NCI-H345 treated with DMSO at 0.1 percent for 48 hours (cell line): ENCODE results near the gene WIF1.

Experiments
- DNase-seq: peaks from one replicate; lab custom pipeline; 2025; ENCODE audit not compliant: unreplicated experiment; lab: John Stamatoyannopoulos, UW

The WIF1 gene

DNA sequence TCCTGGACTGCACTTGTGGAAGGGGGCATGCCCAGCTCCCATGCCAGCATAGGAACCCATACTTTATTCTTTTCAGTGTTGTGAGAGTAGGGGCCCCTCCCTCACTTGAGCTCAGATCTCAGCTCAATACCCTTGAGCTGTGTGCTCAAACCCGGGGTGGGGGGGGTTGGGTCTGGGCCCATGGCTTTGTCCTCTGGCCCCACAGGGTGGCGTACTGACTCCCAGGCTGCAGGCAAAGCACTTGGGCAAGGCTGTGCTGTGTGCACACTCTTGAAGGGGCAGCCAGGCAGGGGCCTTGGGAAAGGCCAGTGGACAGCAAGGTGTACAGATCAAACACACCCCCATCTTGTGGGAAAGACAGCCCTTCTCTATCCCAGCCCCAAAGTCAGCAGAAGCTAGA is 81.8 kb downstream of the WIF1 start:
- DNase-seq = no peak

- DNase-seq = no peak
Observed at GRCh38 chr12:65025136-65025535, 96.0 kb downstream of the WIF1 start.

DNA sequence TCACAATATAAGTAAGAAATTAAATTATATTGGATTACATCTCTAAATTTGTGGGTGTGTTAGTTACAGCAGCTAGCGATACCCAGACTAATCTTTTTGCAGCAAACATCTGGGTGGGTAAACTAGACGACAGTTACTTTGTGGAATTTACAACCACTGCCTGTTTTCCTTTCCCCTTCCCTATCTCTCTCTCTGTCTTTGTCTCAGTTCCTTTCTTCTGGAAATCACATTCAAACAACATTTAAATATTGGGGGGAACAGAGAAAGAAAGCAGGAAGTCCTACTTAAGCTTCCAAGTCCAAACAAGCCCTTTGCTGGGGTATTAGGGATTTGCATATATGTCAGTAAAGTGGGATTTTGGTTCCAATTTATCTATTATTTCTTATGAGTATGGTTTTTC is 97.6 kb downstream of the WIF1 start:
- no peak for DNase-seq

GRCh38 chr12:65022960-65023359 is 98.1 kb downstream of the WIF1 start:
- no peak for DNase-seq

DNA sequence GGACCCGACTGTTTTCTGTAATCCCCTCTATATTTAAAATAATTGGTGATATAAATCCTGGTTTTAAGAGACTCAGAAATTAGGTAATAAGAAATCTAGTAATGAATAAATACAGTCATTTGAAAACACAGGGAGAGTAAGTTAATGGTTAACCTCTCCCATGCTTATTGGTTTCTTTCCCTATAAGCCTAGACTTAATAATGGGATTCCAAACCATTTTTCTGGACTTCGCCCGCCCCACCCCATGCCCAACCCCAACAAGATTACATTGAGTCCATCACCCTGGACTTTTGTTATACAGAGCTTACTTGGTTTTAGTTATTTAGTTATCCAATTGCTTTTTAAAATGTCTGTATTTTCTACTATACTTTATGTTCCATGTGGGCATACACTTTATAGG is 98.7 kb downstream of the WIF1 start:
- DNase-seq = no peak

GRCh38 chr12:65019696-65020234 is 101.3 kb downstream of the WIF1 start:
- DNase-seq = no peak

- DNase-seq = no peak
Observed at GRCh38 chr12:65016881-65017650, 104.0 kb downstream of the WIF1 start.

DNA sequence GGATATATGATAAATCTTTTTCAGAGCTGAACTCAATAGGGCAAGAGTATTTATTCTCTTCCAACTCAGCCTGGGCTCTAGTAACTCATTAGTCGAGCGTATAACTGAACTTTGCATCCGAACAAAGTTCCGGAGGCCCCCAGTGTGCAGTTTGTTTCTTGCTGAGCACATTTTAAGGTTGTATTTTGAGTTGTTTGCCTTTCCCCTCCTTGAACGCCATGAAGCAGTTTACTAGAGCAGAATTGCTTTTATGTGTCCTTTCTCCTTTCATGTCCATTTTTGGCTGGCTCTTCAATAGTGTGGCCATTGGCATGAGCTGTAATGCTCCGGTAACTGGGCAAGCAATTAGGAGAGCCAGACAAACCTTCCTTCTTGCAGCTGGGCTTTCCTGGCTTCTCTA is 105.3 kb downstream of the WIF1 start:
- DNase-seq = no peak

GRCh38 chr12:65014504-65015271 is 106.4 kb downstream of the WIF1 start:
- DNase-seq = no peak

DNA sequence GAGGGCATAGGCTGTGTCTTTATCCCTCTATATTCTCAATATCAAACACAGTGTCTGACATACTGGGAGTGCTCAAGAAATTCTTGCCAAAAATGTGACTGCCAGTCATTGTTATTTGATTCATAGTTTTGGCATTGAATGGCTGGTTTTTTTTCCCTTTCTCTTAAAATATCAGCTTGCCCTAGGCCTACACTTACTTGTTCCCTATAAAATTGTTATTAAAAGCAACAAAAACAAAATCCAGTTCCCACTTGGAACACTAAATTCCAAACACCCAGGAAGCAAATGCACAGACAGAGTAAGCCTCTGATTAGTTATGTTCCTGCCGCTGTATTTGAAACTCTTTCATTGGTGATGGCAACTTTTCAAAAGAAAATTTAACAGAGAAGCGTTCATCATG is 110.7 kb downstream of the WIF1 start:
- DNase-seq = no peak

GRCh38 chr12:65005716-65006115 is 115.4 kb downstream of the WIF1 start:
- no peak for DNase-seq

DNA sequence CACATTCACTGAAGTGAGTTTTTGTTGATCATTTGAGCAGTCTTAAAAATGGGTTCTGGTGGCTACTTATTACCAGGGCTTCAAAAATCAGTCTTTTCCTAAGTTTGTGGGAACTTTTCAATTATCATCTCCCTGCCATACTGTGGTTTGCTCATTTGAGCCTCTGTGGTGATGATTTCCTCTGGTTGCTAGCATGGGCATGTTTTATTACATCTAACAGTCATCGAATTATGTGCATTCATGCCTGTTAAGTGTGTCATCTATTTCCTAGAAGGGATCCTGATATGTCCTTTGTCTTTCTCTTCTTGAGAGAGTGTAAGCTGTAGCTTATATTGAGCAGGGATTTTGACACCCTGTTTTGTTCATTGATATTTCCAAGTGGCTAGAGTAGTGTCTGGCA is 116.8 kb downstream of the WIF1 start:
- DNase-seq = no peak
